MCF 10A (cell line): Measurements from ENCODE around the gene EDN3. TPM values are rescaled to one million over a fixed set of nuclear protein-coding genes. Genes with fewer than 3 reads are reported as not detected.

Experiments
- BruUV-seq: library from RNA; stranded (reverse); fragments of 400-500 nt; replicated peaks from 2 replicates; lab custom pipeline; 2021; lab: Mats Ljungman, UMichigan
- CTCF ChIA-PET: fragments of 300-600 bp; sonication (Branson Sonifier 250); formaldehyde crosslinking; extraction: SDS; loops from one replicate; lab custom pipeline; 2021; ENCODE audit warnings: antibody characterized with exemption, inconsistent platforms; lab: Yijun Ruan, JAX
- POLR2A ChIA-PET: fragments of 300-600, 350-650 bp; sonication (Branson Sonifier 250); formaldehyde crosslinking; extraction: SDS; loops from one replicate; lab custom pipeline; 2020; ENCODE audit warnings: antibody characterized with exemption, inconsistent platforms; lab: Yijun Ruan, JAX
- DNase-seq: peaks from one replicate; pipeline ENCODE4 v3.0.0-alpha.2; 2018; ENCODE audit not compliant: unreplicated experiment
- H3K27ac Mint-ChIP-seq: one replicate; pipeline ENCODE4 v1.8.0; 2022; ENCODE audit warnings: mild to moderate bottlenecking, low read depth, mixed read lengths; ENCODE audit not compliant: unreplicated experiment
- H3K27me3 Mint-ChIP-seq: one replicate; pipeline ENCODE4 v1.8.0; 2022; ENCODE audit warnings: mixed read lengths; ENCODE audit not compliant: insufficient read depth, unreplicated experiment
- H3K36me3 Mint-ChIP-seq: one replicate; pipeline ENCODE4 v1.8.0; 2022; ENCODE audit warnings: mild to moderate bottlenecking, moderate library complexity, mixed read lengths; ENCODE audit not compliant: insufficient read depth, unreplicated experiment
- H3K4me1 Mint-ChIP-seq: one replicate; pipeline ENCODE4 v1.8.0; 2022; ENCODE audit warnings: mixed read lengths; ENCODE audit not compliant: insufficient read depth, unreplicated experiment
- H3K4me3 Mint-ChIP-seq: one replicate; pipeline ENCODE4 v1.8.0; 2022; ENCODE audit warnings: mild to moderate bottlenecking, moderate library complexity, mixed read lengths; ENCODE audit not compliant: unreplicated experiment
- H3K9me3 Mint-ChIP-seq: one replicate; pipeline ENCODE4 v1.8.0; 2022; ENCODE audit warnings: mixed read lengths; ENCODE audit not compliant: unreplicated experiment
- intact Hi-C: fragments of 100-400 bp; cut with micrococcal nuclease; formaldehyde crosslinking; loops from 2 replicates; pipeline ENCODE4 v1.14.1; 2022
- total RNA-seq: library from RNA; stranded (reverse); gene quantifications from 2 replicates; pipeline ENCODE4 v1.2.3, GENCODE V29; 2022
- TF ChIP-seq, protein P1 (sequence below): fragments of 200-600 bp; IDR thresholded peaks from one replicate; pipeline ENCODE4 v1.8.0; 2022; ENCODE audit warnings: antibody characterized with exemption, mild to moderate bottlenecking; ENCODE audit not compliant: unreplicated experiment

Gene EDN3
- total RNA-seq, 1 experiment from 2014 or later, result not detected

DNA sequence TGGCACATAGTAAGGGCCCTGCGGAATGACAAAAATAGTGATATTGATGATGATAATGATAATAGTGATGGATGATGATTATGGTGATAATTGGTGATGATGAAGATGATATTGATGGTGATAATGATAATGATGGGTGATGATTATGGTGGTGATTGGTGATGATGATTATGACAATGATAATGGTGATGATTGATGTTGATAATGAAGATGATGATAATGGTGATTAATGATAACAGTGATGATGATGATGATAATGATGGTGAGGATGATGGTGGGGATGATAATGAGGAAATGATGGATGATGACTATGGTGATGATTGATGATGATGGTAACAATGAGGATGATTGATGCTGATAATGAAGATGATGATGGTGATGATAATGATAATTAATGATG, 48.9 kb downstream of the EDN3 start:
- Mint-ChIP-seq H3K27ac (no peak overlapping the region), H3K27me3 (peaks cover 11% of the 10 kb centered on the region), H3K36me3 (no peaks in the 10 kb centered on the region), H3K9me3 (no peaks in the 10 kb centered on the region), H3K4me3 (no peak overlapping the region), H3K4me1 (no peaks in the 10 kb centered on the region)
- ChIA-PET CTCF (no interaction called here), POLR2A (no interaction called here)
- TF ChIP-seq, protein P1, sequence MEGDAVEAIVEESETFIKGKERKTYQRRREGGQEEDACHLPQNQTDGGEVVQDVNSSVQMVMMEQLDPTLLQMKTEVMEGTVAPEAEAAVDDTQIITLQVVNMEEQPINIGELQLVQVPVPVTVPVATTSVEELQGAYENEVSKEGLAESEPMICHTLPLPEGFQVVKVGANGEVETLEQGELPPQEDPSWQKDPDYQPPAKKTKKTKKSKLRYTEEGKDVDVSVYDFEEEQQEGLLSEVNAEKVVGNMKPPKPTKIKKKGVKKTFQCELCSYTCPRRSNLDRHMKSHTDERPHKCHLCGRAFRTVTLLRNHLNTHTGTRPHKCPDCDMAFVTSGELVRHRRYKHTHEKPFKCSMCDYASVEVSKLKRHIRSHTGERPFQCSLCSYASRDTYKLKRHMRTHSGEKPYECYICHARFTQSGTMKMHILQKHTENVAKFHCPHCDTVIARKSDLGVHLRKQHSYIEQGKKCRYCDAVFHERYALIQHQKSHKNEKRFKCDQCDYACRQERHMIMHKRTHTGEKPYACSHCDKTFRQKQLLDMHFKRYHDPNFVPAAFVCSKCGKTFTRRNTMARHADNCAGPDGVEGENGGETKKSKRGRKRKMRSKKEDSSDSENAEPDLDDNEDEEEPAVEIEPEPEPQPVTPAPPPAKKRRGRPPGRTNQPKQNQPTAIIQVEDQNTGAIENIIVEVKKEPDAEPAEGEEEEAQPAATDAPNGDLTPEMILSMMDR, result no peak
- intact Hi-C loops, result no loop called here
- BruUV-seq, result no TSS peak
- no peak for DNase-seq

DNA sequence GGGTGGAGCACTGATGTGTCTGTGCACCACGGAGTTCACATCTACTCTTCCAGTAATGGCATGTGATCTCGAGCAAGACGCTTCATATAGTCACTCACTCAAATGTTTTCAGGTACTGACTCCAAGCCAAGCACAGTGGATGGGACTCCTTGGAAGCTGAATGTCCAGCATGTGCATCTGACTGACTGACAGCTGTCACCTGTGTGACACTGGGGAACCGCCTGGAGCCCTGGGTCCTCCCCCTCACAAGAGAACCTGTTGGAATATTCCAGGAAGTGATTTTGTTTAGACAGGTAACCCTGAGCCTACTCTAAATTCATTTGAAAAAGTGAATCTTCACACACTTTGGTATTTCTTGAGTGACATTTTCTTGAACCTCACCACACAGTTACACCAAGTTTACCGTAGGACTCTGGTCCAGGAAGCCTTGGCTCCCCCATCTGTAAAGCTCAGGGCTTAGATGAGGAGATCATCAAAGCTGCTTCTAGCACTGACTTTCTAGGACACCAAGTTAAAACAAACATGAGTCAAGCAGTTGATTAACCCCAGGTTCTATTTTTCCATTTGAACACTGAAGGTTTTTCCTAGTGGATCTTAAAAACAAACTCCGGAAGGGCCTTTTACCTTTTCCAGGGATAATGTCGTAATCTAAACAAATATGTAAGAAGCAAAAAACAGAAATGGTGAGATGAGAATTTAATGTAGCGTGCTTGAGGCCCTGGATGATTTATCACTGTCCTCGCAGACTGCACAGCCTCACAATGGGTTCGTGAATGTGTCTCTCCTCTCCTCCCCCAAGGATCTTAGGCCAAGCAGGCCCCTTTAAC, 50.1 kb downstream of the EDN3 start:
- DNase-seq, result no peak
- ChIA-PET POLR2A (no interaction called here), CTCF (no interaction called here)
- BruUV-seq, result no TSS peak
- intact Hi-C loops, result no loop called here
- no peaks in the 10 kb centered on the region for H3K4me1 Mint-ChIP-seq
- H3K36me3 Mint-ChIP-seq, result no peaks in the 10 kb centered on the region
- H3K27ac Mint-ChIP-seq, result no peak overlapping the region
- TF ChIP-seq, protein P1, result no peak
- H3K9me3 Mint-ChIP-seq, result no peaks in the 10 kb centered on the region
- H3K4me3 Mint-ChIP-seq, result no peak overlapping the region
- H3K27me3 Mint-ChIP-seq, result peaks cover 2% of the 10 kb centered on the region

DNA sequence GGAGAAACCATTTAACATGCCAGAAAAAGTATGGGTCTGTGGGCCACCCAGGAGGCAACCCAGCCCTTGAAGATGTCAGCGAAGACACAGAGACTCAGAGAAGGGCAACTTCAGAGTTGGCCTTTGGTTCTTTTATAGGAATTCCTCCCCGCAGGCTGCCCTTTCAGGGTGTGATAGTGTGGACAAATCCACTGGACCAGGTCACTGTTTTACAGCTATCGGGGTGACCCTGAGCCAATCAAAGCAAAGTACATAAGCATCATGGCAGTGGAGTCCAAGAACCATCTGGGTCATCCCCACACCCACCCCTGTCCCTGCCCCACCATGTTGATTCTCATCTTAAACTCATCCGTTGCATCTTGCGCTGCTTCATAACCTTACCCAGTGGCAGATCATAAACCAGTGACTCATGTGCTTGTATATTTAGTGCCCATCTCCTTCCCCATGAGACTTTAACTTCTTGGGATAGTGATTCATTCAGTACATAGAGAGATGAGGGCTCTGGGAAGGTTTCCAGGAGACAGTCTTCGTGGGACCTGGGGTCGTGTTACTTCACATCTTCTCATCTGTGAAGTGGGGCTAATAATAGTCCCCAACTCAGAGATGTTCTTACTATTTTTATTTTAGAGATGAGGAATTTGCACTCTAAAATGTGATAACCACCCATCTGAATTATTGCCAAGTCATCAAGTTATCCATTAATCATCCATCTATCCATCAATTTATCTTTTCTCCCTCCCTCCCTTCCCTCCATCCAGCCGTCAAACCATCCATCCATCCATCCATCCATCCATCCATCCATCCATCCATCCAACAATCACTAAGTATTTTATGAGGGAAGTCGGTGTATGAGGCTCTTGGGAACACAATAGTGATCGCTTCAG, 51.0 kb downstream of the EDN3 start:
- no peaks in the 10 kb centered on the region for H3K36me3 Mint-ChIP-seq
- TF ChIP-seq, protein P1, result no peak
- no peaks in the 10 kb centered on the region for H3K27me3 Mint-ChIP-seq
- no peak overlapping the region for H3K27ac Mint-ChIP-seq
- H3K9me3 Mint-ChIP-seq, result no peaks in the 10 kb centered on the region
- intact Hi-C loops, result no loop called here
- BruUV-seq, result no TSS peak
- CTCF ChIA-PET, result no interaction called here
- DNase-seq, result no peak
- POLR2A ChIA-PET, result no interaction called here
- H3K4me3 Mint-ChIP-seq, result no peak overlapping the region
- H3K4me1 Mint-ChIP-seq, result no peaks in the 10 kb centered on the region

DNA sequence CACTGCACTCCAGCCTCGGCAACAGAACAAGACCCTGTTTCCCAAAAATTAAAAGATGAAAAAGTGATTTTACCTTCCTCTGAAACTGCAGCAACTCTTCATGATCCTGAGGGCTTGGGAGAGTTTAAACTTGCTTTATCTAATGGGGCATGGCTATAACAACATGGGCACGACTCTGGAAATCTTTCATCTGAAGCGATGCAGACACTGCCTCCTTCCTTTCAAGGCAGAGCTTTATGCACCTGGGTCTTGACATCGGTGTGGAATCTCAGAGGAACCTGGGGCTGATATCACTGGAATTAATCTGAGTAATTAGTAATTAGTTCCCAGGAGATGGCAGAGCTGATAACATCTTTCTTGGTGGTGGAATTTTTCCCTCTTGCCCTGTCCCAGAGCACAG, 52.1 kb downstream of the EDN3 start:
- no peaks in the 10 kb centered on the region for H3K27me3 Mint-ChIP-seq
- no peak overlapping the region for H3K27ac Mint-ChIP-seq
- H3K36me3 Mint-ChIP-seq, result no peaks in the 10 kb centered on the region
- no TSS peak for BruUV-seq
- TF ChIP-seq, protein P1, result no peak
- intact Hi-C loops, result no loop called here
- ChIA-PET CTCF (interaction anchor here (1.1 kb wide), 1 partner anchor 51 kb away, joined by 3 read pairs; no protein-coding TSS in a partner anchor), POLR2A (interaction anchor here (0.7 kb wide), 1 partner anchor 36 kb away, joined by 3 read pairs; no protein-coding TSS in a partner anchor)
- no peaks in the 10 kb centered on the region for H3K9me3 Mint-ChIP-seq
- no peak for DNase-seq
- H3K4me3 Mint-ChIP-seq, result no peak overlapping the region
- no peaks in the 10 kb centered on the region for H3K4me1 Mint-ChIP-seq
